H9 (cell line): ENCODE data around the gene GSTA4. TPM values are rescaled to one million over a fixed set of nuclear protein-coding genes. Genes with fewer than 3 reads are reported as not detected.

Experiments used
- DNase-seq: peaks from one replicate; pipeline ENCODE4 v3.0.0-alpha.2; 2017
- H2AFZ ChIP-seq: one replicate; pipeline ENCODE4 v1.6.1; 2013; ENCODE audit warnings: mild to moderate bottlenecking, low read length, control low read depth, moderate library complexity
- H2AK5ac ChIP-seq: 2 replicates; pipeline ENCODE4 v1.6.1; 2013; ENCODE audit warnings: low read length, control low read depth, mixed read lengths; ENCODE audit not compliant: insufficient read length
- H2BK120ac ChIP-seq: one replicate; pipeline ENCODE4 v1.6.1; 2013; ENCODE audit warnings: low read depth, mild to moderate bottlenecking, low read length, control low read depth, inconsistent platforms; ENCODE audit not compliant: poor library complexity, severe bottlenecking
- H2BK12ac ChIP-seq: 2 replicates; pipeline ENCODE4 v1.6.1; 2013; ENCODE audit warnings: low read length, control low read depth, mixed read lengths, low read depth; ENCODE audit not compliant: insufficient read length
- H2BK15ac ChIP-seq: 2 replicates; pipeline ENCODE4 v1.6.1; 2013; ENCODE audit warnings: low read depth, low read length, control low read depth
- H2BK20ac ChIP-seq: one replicate; pipeline ENCODE4 v1.6.1; 2013; ENCODE audit warnings: low read depth, mild to moderate bottlenecking, low read length, control low read depth, inconsistent platforms; ENCODE audit not compliant: poor library complexity, severe bottlenecking
- H2BK5ac ChIP-seq: 2 replicates; pipeline ENCODE4 v1.6.1; 2013; ENCODE audit warnings: low read length, control low read depth, mixed read lengths; ENCODE audit not compliant: insufficient read length
- H3K14ac ChIP-seq: 2 replicates; pipeline ENCODE4 v1.6.1; 2013; ENCODE audit warnings: low read length, control low read depth; ENCODE audit not compliant: insufficient read depth
- H3K18ac ChIP-seq: 2 replicates; pipeline ENCODE4 v1.6.1; 2013; ENCODE audit warnings: low read depth, mild to moderate bottlenecking, mixed read lengths, low read length, control low read depth; ENCODE audit not compliant: insufficient read length
- H3K23ac ChIP-seq: 2 replicates; pipeline ENCODE4 v1.6.1; 2013; ENCODE audit warnings: low read length, control low read depth, mixed read lengths, low read depth; ENCODE audit not compliant: insufficient read length
- H3K23me2 ChIP-seq: 2 replicates; pipeline ENCODE4 v1.6.1; 2013; ENCODE audit warnings: low read depth, mild to moderate bottlenecking, mixed read lengths, low read length, control low read depth; ENCODE audit not compliant: insufficient read length, poor library complexity, severe bottlenecking
- H3K27ac ChIP-seq: 2 replicates; pipeline ENCODE4 v1.5.1; 2013; ENCODE audit warnings: low read length, control low read depth, mixed read lengths, low read depth; ENCODE audit not compliant: insufficient read length
- H3K27me3 ChIP-seq: 2 replicates; pipeline ENCODE4 v1.6.1; 2013; ENCODE audit warnings: low read length, control low read depth, inconsistent platforms; ENCODE audit not compliant: insufficient read depth
- H3K4ac ChIP-seq: 2 replicates; pipeline ENCODE4 v1.6.1; 2013; ENCODE audit warnings: low read depth, mild to moderate bottlenecking, control low read depth, inconsistent platforms, low read length, moderate library complexity
- H3K4me1 ChIP-seq: 2 replicates; pipeline ENCODE4 v1.6.1; 2013; ENCODE audit warnings: low read length, control low read depth, inconsistent platforms; ENCODE audit not compliant: insufficient read depth
- H3K4me2 ChIP-seq: 2 replicates; pipeline ENCODE4 v1.6.1; 2013; ENCODE audit warnings: low read length, control low read depth, mixed read lengths; ENCODE audit not compliant: insufficient read length, insufficient read depth
- H3K56ac ChIP-seq: 2 replicates; pipeline ENCODE4 v1.6.1; 2013; ENCODE audit warnings: low read depth, mild to moderate bottlenecking, mixed read lengths, low read length, control low read depth; ENCODE audit not compliant: insufficient read length
- H3K79me1 ChIP-seq: 2 replicates; pipeline ENCODE4 v1.6.1; 2013; ENCODE audit warnings: low read depth, mild to moderate bottlenecking, moderate library complexity, low read length, control low read depth, inconsistent platforms; ENCODE audit not compliant: insufficient read depth, poor library complexity, severe bottlenecking
- H3K79me2 ChIP-seq: 2 replicates; pipeline ENCODE4 v1.6.1; 2013; ENCODE audit warnings: low read length, control low read depth, inconsistent platforms; ENCODE audit not compliant: insufficient read depth
- H3K9ac ChIP-seq: 2 replicates; pipeline ENCODE4 v1.6.1; 2013; ENCODE audit warnings: low read length, control low read depth, mixed read lengths; ENCODE audit not compliant: insufficient read length; ENCODE audit errors: extremely low read depth
- H3K9me3 ChIP-seq: one replicate; pipeline ENCODE4 v1.6.1; 2013; ENCODE audit warnings: low read depth, low read length, inconsistent platforms; ENCODE audit not compliant: control insufficient read depth
- H3T11ph ChIP-seq: one replicate; pipeline ENCODE4 v1.6.1; 2013; ENCODE audit warnings: mild to moderate bottlenecking, low read length, control low read depth, inconsistent platforms
- H4K20me1 ChIP-seq: one replicate; pipeline ENCODE4 v1.6.1; 2013; ENCODE audit not compliant: control insufficient read depth, insufficient read length, insufficient read depth
- H4K5ac ChIP-seq: 2 replicates; pipeline ENCODE4 v1.6.1; 2013; ENCODE audit warnings: low read depth, mild to moderate bottlenecking, mixed read lengths, low read length, control low read depth; ENCODE audit not compliant: insufficient read length
- H4K8ac ChIP-seq: replicated peaks from 2 replicates; pipeline ENCODE4 v1.6.1; 2013; ENCODE audit warnings: low read length, control low read depth, mixed read lengths, low read depth; ENCODE audit not compliant: insufficient read length
- H4K91ac ChIP-seq: 2 replicates; pipeline ENCODE4 v1.6.1; 2013; ENCODE audit warnings: low read depth, mild to moderate bottlenecking, moderate library complexity, mixed read lengths, low read length, control low read depth; ENCODE audit not compliant: insufficient read length
- H3K27ac Mint-ChIP-seq, 3 experiments: 2 replicates in 2 of 3; 3 replicates in 1 of 3; pipeline ENCODE4 v1.8.0; 2020 to 2021; ENCODE audit warnings: mixed read lengths in 3 of 3, mild to moderate bottlenecking in 1 of 3, moderate library complexity in 1 of 3
- H3K27me3 Mint-ChIP-seq: 2 replicates; pipeline ENCODE4 v1.8.0; 2021; ENCODE audit warnings: low read depth, mild to moderate bottlenecking, moderate library complexity, mixed read lengths
- H3K36me3 Mint-ChIP-seq, 3 experiments: 2 replicates in 2 of 3; 3 replicates in 1 of 3; pipeline ENCODE4 v1.8.0; 2020 to 2021; ENCODE audit warnings: low read depth in 3 of 3, mixed read lengths in 3 of 3; ENCODE audit not compliant: insufficient read depth in 1 of 3
- H3K4me1 Mint-ChIP-seq, 2 experiments: 2 replicates each; pipeline ENCODE4 v1.8.0; 2020; ENCODE audit warnings: mixed read lengths in 2 of 2
- H3K4me3 Mint-ChIP-seq, 2 experiments: 2 replicates in 1 of 2; 3 replicates in 1 of 2; pipeline ENCODE4 v1.8.0; 2020 to 2021; ENCODE audit warnings: mild to moderate bottlenecking in 2 of 2, mixed read lengths in 2 of 2, moderate library complexity in 1 of 2
- H3K9me3 Mint-ChIP-seq, 2 experiments: 2 replicates in 1 of 2; 3 replicates in 1 of 2; pipeline ENCODE4 v1.8.0; 2020; ENCODE audit warnings: mild to moderate bottlenecking in 2 of 2, mixed read lengths in 2 of 2, moderate library complexity in 1 of 2
- CTCF ChIP-seq: fragments of 200-600 bp; sonication (generic); conservative IDR thresholded peaks from 3 replicates; pipeline ENCODE4 v1.8.0; 2021; ENCODE audit warnings: antibody characterized with exemption, mild to moderate bottlenecking
- WGBS: extraction: QIAGEN DNeasy Blood & Tissue Kit; methylation state at CpG from one replicate; pipeline ENCODE4 v1.1.7; 2013; ENCODE audit warnings: missing lambda C conversion rate, low lambda C conversion rate, mixed read lengths; ENCODE audit not compliant: insufficient read length; ENCODE audit errors: extremely low coverage; 5-methylcytosine and 5-hydroxymethylcytosine counted together
- total RNA-seq: library from RNA; stranded (reverse); gene quantifications from 2 replicates; pipeline ENCODE4 v1.2.1, GENCODE V29; 2021

Gene GSTA4
- total RNA-seq, 1 experiment from 2014 or later, result 32.1 TPM

- no peak overlapping the region for H2BK120ac ChIP-seq
- no peak overlapping the region for H3K14ac ChIP-seq
- no peak overlapping the region for H2BK5ac ChIP-seq
- no peak overlapping the region for H3K4me3 Mint-ChIP-seq
- H3K18ac ChIP-seq, result no peak overlapping the region
- peaks cover 0 to 3% of the 10 kb centered on the region in 2 experiments; a peak in 2 of 5 replicates for H3K9me3 Mint-ChIP-seq
- H3K36me3 Mint-ChIP-seq, result no peaks in the 10 kb centered on the region
- H4K91ac ChIP-seq, result no peak overlapping the region
- H3T11ph ChIP-seq, result no peak overlapping the region
- H2AK5ac ChIP-seq, result no peak overlapping the region
- no peaks in the 10 kb centered on the region for H3K27me3 ChIP-seq
- H3K56ac ChIP-seq, result no peak overlapping the region
- no peaks in the 10 kb centered on the region for H3K9me3 ChIP-seq
- TF ChIP-seq CTCF, result no peak
- no peaks in the 10 kb centered on the region for H3K79me1 ChIP-seq
- no peak overlapping the region for H3K4ac ChIP-seq
- DNase-seq, result no peak
- no peak overlapping the region for H2AFZ ChIP-seq
- no peaks in the 10 kb centered on the region for H3K79me2 ChIP-seq
- H3K4me1 ChIP-seq, result no peaks in the 10 kb centered on the region
- H2BK20ac ChIP-seq, result no peak overlapping the region
- H4K5ac ChIP-seq, result no peak overlapping the region
- H3K4me1 Mint-ChIP-seq, result peaks cover 31 to 35% of the 10 kb centered on the region in 2 experiments
- no peaks in the 10 kb centered on the region for H3K23me2 ChIP-seq
- no peak overlapping the region for H2BK15ac ChIP-seq
- no peak overlapping the region for H3K27ac Mint-ChIP-seq
- no peak overlapping the region for H2BK12ac ChIP-seq
- no peak overlapping the region for H3K23ac ChIP-seq
- WGBS, result no CpG with 5 or more reads among the region's 7 CpGs
- no peak overlapping the region for H3K9ac ChIP-seq
- no peak overlapping the region for H3K4me2 ChIP-seq
- H4K8ac ChIP-seq, result no peak overlapping the region
- peaks cover 18% of the 10 kb centered on the region for H3K27me3 Mint-ChIP-seq
- no peak overlapping the region for H3K27ac ChIP-seq
- H4K20me1 ChIP-seq, result no peaks in the 10 kb centered on the region
These were observed 39.2 kb downstream of the GSTA4 start for GRCh38 chr6:52955871-52956270.
